ENCODE results near the gene ACAA2. TPM values are rescaled to one million over a fixed set of nuclear protein-coding genes. Genes with fewer than 3 reads are reported as not detected.

ACAA2 gene
- polyA plus RNA-seq, 3 donors = 20.8 to 109 (median 97.6) TPM

DNA sequence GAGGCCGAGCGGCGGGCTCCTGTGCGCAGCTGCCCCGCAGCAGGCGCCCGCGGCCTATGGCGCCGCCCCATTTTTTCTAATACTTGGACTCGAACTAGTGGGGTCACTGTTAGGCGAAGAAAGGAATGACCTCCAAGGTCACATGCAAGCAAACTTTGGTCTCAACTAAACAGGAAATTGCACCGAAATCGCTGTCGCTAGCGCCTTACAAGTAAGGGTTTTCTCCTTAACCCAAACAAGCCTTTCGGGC lies 339 bp downstream of the ACAA2 start:
- H3K9me3 ChIP-seq (replicated peaks in 1 of 2; ENCODE audit: control insufficient read depth in 1 of 2, insufficient read depth in 1 of 2, low read length in 2 of 2) = peaks cover 11 to 12% of the 10 kb centered on the region in 2 donors
- intact Hi-C loops (cut with micrococcal nuclease) = loop anchor here (5.0 kb wide), 2 partner anchors 321 to 326 kb away; partner anchors contain the start of genes C18orf32 (in 1 of the 2) and RPL17 (in 1 of the 2)
- peak overlapping the region; percentile 85 to 91 (median 86) for H3K4me3 ChIP-seq (replicated peaks in 1 of 3; ENCODE audit: low read depth in 2 of 3, low read length in 3 of 3)
- H3K4me3 Mint-ChIP-seq = peak overlapping the region; percentile 93 to 97
- H3K4me2 ChIP-seq (replicated peaks; ENCODE audit: extremely low read depth, low read length, poor library complexity, severe bottlenecking) = peak overlapping the region; percentile 74
- H3K36me3 Mint-ChIP-seq = peaks cover 2 to 17% of the 10 kb centered on the region in 2 donors
- peak overlapping the region; percentile 92 to 97 (median 96) for H3K27ac Mint-ChIP-seq
- peaks cover 20 to 26% of the 10 kb centered on the region in 2 donors for H3K4me1 ChIP-seq (ENCODE audit: control insufficient read depth in 1 of 2, insufficient read depth in 2 of 2, low read length in 2 of 2)
- no peaks in the 10 kb centered on the region for H4K20me1 ChIP-seq (ENCODE audit: insufficient read depth, low read length)
- no peaks in the 10 kb centered on the region for H3K36me3 ChIP-seq (replicated peaks in 1 of 2; ENCODE audit: control insufficient read depth in 1 of 2, insufficient read depth in 2 of 2, low read length in 2 of 2)
- H3K27me3 ChIP-seq (ENCODE audit: control insufficient read depth in 2 of 2, insufficient read depth in 2 of 2, low read length in 2 of 2) = no peaks in the 10 kb centered on the region
- H3K9me3 Mint-ChIP-seq = peaks cover 11 to 23% (median 16%) of the 10 kb centered on the region in 7 donors
- H3K27ac ChIP-seq (ENCODE audit: low read depth in 1 of 2, low read length in 2 of 2) = peak overlapping the region; percentile 98 to 99
- 2% methylated on average over 16 of the region's 17 CpGs for WGBS (ENCODE audit: insufficient coverage)
- DNase-seq = peak; percentile 56 to 64 (median 59)
- H2AFZ ChIP-seq (ENCODE audit: insufficient read depth, low read depth, low read length, poor library complexity, severe bottlenecking) = peak overlapping the region; percentile 94
- peaks cover 46% of the 10 kb centered on the region for H3K79me2 ChIP-seq (ENCODE audit: insufficient read depth, low read length)
- peaks cover 0 to 3% (median 0%) of the 10 kb centered on the region in 3 donors for H3K27me3 Mint-ChIP-seq (ENCODE audit: low read depth in 3 of 3)
- TF ChIP-seq, protein P1, sequence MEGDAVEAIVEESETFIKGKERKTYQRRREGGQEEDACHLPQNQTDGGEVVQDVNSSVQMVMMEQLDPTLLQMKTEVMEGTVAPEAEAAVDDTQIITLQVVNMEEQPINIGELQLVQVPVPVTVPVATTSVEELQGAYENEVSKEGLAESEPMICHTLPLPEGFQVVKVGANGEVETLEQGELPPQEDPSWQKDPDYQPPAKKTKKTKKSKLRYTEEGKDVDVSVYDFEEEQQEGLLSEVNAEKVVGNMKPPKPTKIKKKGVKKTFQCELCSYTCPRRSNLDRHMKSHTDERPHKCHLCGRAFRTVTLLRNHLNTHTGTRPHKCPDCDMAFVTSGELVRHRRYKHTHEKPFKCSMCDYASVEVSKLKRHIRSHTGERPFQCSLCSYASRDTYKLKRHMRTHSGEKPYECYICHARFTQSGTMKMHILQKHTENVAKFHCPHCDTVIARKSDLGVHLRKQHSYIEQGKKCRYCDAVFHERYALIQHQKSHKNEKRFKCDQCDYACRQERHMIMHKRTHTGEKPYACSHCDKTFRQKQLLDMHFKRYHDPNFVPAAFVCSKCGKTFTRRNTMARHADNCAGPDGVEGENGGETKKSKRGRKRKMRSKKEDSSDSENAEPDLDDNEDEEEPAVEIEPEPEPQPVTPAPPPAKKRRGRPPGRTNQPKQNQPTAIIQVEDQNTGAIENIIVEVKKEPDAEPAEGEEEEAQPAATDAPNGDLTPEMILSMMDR (IDR thresholded peaks at IDR 0.05) = no peak
- peak overlapping the region; percentile 98 for H3K9ac ChIP-seq (ENCODE audit: insufficient read depth, low read length, poor library complexity, severe bottlenecking)
- H3K4me1 Mint-ChIP-seq = peaks cover 37% of the 10 kb centered on the region

DNA sequence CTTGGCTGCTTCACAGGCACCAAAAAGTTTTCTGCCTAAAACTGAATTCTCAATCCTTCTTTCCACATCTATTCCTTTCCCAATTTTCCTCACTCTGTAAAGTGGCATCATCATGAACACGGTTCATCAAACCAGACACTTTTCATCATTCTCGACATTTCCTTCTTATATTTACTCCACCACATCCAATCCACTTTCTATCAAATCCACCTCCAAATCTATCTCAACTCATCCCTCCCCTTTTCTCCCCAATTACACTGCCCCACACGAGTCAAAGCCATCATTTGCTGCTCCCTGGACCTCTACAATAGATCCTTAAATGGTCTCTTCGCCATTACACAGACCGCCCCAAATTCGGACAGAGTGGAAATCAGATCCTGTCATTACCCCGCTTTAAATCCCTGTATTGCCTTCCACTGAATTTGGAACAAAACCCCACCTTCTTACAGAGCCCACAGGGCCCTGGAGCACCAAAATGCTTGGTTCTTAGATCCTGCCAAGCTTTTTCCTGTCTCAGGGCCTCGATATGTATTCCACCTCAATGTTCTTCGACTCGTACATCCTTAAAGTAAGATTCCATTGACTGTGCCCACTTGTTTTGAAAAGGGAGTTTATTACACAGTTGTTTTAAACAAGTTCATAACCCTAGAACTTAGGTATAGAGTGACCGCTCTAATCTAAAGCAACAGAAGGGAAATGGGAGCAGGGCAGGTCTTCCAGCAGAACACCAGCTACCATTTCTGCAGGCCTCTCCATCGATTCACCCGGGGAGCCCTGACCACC lies 856 bp downstream of the ACAA2 start:
- H2AFZ ChIP-seq (ENCODE audit: insufficient read depth, low read depth, low read length, poor library complexity, severe bottlenecking) = peak overlapping the region; percentile 94
- intact Hi-C loops (cut with micrococcal nuclease) = loop anchor here (5.0 kb wide), 2 partner anchors 320 to 325 kb away; partner anchors contain the start of genes C18orf32 (in 1 of the 2) and RPL17 (in 1 of the 2)
- peaks cover 20 to 26% of the 10 kb centered on the region in 2 donors for H3K4me1 ChIP-seq (ENCODE audit: control insufficient read depth in 1 of 2, insufficient read depth in 2 of 2, low read length in 2 of 2)
- H3K27me3 ChIP-seq (ENCODE audit: control insufficient read depth in 2 of 2, insufficient read depth in 2 of 2, low read length in 2 of 2) = no peaks in the 10 kb centered on the region
- Mint-ChIP-seq H3K4me3 (peak overlapping the region; percentile 93 to 97), H3K4me1 (peaks cover 37% of the 10 kb centered on the region), H3K36me3 (peaks cover 2 to 17% of the 10 kb centered on the region in 2 donors), H3K27ac (peak overlapping the region; percentile 92 to 97 (median 96)), H3K27me3 (ENCODE audit: low read depth in 3 of 3) (peaks cover 0 to 3% (median 0%) of the 10 kb centered on the region in 3 donors), H3K9me3 (peaks cover 11 to 24% (median 16%) of the 10 kb centered on the region in 7 donors)
- WGBS (ENCODE audit: insufficient coverage) = 66% methylated on average over 9 of the region's 13 CpGs
- H3K79me2 ChIP-seq (ENCODE audit: insufficient read depth, low read length) = peaks cover 51% of the 10 kb centered on the region
- no peaks in the 10 kb centered on the region for H4K20me1 ChIP-seq (ENCODE audit: insufficient read depth, low read length)
- H3K36me3 ChIP-seq (replicated peaks in 1 of 2; ENCODE audit: control insufficient read depth in 1 of 2, insufficient read depth in 2 of 2, low read length in 2 of 2) = no peaks in the 10 kb centered on the region
- H3K27ac ChIP-seq (ENCODE audit: low read depth in 1 of 2, low read length in 2 of 2) = peak overlapping the region; percentile 98 to 99
- peak overlapping the region; percentile 85 to 91 (median 86) for H3K4me3 ChIP-seq (replicated peaks in 1 of 3; ENCODE audit: low read depth in 2 of 3, low read length in 3 of 3)
- H3K9ac ChIP-seq (ENCODE audit: insufficient read depth, low read length, poor library complexity, severe bottlenecking) = peak overlapping the region; percentile 98
- peak overlapping the region; percentile 74 for H3K4me2 ChIP-seq (replicated peaks; ENCODE audit: extremely low read depth, low read length, poor library complexity, severe bottlenecking)
- TF ChIP-seq, protein P1 (IDR thresholded peaks at IDR 0.05) = no peak
- H3K9me3 ChIP-seq (replicated peaks in 1 of 2; ENCODE audit: control insufficient read depth in 1 of 2, insufficient read depth in 1 of 2, low read length in 2 of 2) = peaks cover 11 to 15% of the 10 kb centered on the region in 2 donors
- no peak for DNase-seq
